Activated CD4-positive, alpha-beta T cell treated with anti-CD3 and anti-CD28 coated beads, Interleukin-2, amount 50 U/mL, for 16 hours (primary cell): ENCODE measurements around the gene SND1.
A peak's percentile ranks its signal among the peaks of the same experiment; 100 is the strongest.

ENCODE experiments used
- DNase-seq: peaks from one replicate; pipeline ENCODE4 v3.0.0-alpha.2; 2020

Gene SND1

DNA sequence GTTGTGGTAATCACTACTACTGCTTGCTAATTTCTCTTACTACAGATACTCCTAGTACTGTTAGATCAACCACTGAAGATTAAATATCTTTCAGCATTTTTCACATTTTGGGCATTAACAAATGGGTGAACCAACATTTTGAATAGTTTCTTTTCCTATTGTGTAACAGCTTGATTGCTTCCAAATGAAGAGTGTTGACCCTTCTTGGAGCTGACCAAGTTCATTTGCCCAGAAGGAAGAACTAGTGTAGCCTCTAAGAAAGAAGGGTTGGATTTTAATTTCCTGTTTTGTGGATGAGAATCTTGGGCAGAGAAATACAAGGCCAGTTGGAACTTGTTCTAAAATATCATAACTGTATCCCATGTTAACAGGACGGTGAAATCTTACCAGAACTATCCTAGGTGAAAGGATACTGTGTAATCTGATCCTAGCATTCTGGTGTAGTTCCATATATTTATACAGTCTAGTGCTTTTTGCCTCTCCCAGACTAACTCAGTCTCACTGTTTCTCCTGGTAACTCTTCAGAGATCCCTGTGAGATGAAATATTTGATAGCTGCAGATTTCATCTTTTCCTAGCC lies 37.3 kb downstream of the SND1 start:
- DNase-seq = no peak

DNA sequence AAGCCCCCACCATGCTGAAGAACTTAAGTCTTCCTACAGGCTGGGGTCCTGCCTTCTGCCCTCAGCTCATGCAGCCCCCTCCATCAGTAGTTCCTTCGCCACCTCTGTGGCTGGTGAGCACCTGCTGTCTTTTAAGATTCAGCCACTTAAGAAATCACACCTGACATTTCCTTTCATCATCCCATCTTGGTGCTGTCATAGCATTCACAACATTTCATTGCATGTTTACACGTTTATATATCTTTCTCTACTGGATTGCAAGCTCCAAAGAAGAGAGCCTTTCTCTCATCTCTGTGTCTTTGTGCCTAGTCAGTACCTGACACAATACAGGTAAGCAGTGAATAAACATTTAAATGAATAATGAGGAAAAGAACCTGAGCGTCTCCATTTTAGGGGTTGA lies 38.3 kb downstream of the SND1 start:
- DNase-seq = no peak

- no peak for DNase-seq
These were observed 38.8 kb downstream of the SND1 start for GRCh38 chr7:127690806-127691205.

GRCh38 chr7:127692200-127692599 lies 40.2 kb downstream of the SND1 start:
- DNase-seq = no peak

GRCh38 chr7:127699853-127700252 lies 47.9 kb downstream of the SND1 start:
- no peak for DNase-seq

GRCh38 chr7:127702052-127702652 lies 50.2 kb downstream of the SND1 start:
- DNase-seq = no peak

- DNase-seq = no peak
These were observed 50.9 kb downstream of the SND1 start for GRCh38 chr7:127702938-127703337.

- DNase-seq = no peak
These were observed 52.2 kb downstream of the SND1 start for GRCh38 chr7:127704211-127704610.

DNA sequence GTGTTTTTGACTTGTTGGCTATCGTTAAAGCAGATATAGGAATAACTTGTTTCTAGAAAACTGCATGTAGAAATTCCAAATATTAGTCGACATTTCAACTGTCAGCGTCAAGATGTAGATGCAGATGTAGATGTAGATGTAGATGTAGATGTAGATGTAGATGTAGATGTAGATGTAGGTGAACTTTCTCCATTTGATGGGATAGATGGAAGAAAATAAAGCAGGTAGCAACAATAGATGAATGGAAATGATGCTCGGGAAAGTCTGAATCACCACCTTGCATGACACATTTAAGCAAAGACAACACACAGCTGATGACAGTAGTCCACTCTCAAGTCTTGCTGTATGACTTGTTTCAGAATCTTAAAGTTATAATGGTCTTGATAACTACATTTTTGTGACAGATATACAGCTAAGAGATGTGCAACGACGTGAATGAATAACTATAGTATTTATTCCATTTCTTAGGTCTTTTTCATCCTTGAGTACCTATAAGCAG lies 53.5 kb downstream of the SND1 start:
- no peak for DNase-seq

DNA sequence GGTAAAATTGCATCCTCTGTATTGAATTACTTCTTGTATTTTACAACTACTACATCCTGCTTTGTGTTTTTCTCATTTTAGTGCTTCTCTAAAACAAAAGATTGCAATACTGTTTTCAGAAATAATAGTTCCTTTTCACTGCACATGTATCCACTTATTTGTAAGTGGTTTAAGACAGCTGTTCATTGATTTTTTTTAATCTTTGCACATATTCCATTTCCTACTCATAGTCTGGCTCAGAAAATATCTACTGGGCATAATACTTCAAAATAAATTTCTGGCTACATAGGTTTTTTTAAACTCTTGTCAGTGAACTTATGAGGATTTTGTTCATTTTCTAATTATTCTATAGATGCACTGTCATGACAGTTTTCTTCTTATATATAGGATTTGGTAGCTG lies 54.8 kb downstream of the SND1 start:
- DNase-seq = no peak

- no peak for DNase-seq
These were observed 56.2 kb downstream of the SND1 start for GRCh38 chr7:127708201-127708600.

- DNase-seq = peak; percentile 71
These were observed 56.8 kb downstream of the SND1 start for GRCh38 chr7:127708788-127709187.

- no peak for DNase-seq
These were observed 58.6 kb downstream of the SND1 start for GRCh38 chr7:127710635-127711034.

DNA sequence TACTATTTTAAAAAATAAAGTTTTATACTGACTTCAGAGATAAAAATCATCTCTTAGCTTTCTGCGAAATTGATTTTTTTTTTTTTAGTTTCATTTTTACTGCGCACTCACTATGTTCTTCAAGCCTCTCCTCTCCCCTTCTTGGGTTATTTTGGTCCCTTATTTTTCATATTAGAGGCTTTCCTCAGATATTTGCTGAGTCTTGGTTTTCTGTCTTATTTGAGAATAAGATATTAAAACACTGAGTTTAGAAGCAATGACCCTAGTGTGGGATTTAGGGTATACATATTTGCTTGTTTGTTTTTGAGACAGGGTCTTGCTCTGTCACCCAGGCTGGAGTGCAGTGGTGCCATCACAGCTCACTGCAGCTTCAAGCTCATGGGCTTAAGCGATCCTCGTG lies 59.9 kb downstream of the SND1 start:
- no peak for DNase-seq

GRCh38 chr7:127713006-127713405 lies 61.0 kb downstream of the SND1 start:
- DNase-seq = no peak

- DNase-seq = no peak
These were observed 61.8 kb downstream of the SND1 start for GRCh38 chr7:127713758-127714157.

- no peak for DNase-seq
These were observed 63.3 kb downstream of the SND1 start for GRCh38 chr7:127715272-127715671.

DNA sequence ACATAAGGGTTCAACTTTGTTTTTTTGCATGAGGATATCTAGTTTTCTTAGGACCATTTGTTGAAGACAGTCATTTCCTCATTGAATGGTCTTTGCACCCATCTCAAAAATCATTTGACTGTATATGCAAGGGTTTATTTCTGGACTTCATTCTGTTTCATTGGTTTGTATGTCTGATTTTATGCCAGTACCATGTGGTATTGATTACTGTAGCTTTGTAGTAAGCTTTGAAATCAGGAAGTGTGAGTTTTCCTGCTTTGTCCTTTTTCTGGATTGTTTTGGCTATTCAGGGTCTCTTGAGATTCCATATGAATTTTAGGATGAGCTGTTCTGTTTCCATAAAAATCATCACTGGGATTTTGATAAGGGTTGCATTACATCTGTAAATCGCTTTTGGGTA lies 63.9 kb downstream of the SND1 start:
- DNase-seq = no peak

DNA sequence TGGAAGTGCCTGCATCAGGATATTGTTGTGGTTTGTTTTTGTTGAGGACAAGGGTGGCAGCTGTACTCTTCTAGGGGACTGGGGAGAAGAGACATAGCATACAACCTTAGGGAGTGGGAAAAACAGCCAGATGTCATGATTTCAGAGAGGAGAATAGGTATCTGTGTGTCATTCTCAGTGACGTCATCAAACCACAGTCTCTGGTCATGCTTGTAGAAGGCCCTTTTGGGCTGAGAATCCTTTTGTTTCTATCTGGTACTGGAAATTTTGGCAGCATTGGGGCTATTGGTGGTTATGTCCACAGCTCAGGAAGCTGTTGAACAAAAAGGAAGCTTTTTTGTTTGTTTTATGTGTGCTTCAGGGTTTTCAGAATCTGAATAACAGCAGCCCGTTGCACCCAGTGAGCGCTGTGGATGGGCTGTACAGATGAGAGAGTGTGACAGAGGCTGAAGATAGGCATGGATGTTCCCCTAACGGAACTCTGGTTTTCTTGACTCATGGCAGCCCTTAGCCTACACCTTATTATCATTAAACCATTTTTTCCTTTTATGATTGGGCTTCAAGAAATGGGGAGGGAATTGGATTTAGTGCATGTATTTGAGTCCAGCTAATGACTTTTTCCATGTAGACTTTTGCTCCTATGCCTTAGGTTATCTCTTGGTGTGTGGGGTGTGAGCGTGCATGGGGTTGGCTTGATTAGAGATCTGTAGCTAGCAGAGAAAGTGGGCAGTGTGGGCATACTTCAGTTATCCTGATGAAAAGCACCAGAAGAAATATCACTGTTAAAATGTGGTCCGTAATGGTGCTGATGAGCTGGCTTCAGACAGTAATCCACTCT lies 65.7 kb downstream of the SND1 start:
- peak; percentile 23 for DNase-seq

DNA sequence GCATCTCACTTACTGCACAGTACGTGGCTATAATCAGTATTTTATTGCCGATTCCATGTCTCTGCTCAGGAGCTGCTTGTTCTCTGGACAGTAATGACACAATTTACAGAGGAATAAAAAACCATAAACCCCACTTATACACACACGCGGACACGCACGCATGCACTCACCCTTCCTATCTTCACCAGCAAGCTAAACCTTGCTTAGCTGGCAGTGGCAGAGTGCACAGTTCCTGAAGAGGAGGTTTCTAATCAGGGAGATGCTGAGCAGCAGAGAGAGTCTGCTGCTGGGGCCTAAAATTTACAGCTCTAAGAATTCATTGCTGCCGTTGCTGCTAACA lies 66.3 kb downstream of the SND1 start:
- DNase-seq = no peak

- DNase-seq = no peak
These were observed 74.5 kb downstream of the SND1 start for GRCh38 chr7:127726476-127726875.

DNA sequence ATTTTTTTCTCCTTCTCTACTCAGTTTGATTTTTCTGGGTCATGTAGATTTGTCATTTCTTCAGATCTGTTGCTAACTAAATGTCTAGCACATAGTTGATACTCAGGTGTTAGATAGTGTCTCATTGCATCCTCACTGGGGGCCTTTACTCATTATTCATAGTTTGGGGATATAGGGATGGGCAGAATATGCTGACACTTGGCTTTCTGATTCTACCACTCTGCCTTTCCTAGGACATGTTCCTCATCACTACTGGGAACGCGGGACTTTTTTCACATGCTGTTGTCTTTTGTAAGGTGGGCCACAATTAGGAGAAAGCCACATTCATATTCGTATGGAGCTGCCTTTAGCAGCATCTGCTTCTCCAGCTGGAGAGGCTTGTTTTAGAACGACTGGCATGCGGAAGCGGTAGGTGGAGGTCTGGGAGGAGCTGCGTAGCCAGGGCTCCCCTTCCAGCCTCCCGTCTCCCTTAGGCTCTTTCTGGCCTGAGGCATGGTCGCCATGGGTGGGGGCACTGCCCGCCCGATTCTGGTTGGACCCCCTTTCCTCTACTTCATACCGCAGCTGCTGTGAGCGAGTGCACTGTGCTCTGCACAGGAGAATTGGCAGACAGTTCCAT lies 78.8 kb downstream of the SND1 start:
- DNase-seq = no peak

GRCh38 chr7:127731431-127732080 lies 79.6 kb downstream of the SND1 start:
- no peak for DNase-seq
